ENCODE data around the gene MYBPH.

GRCh38 chr1:203151362-203152157 is 24.1 kb downstream of the MYBPH start:
- TF ChIP-seq CTCF (IDR thresholded peaks at IDR 0.05; ENCODE audit: low read length) (no peak), EZH2 (optimal IDR thresholded peaks at IDR 0.05; ENCODE audit: low read depth, low read length) (no peak), EZH2phosphoT487 (IDR thresholded peaks at IDR 0.05; ENCODE audit: low read length) (no peak)

Data from MM.1S (cell line).